ENCODE results near the gene RASAL1. TPM values are rescaled to one million over a fixed set of nuclear protein-coding genes. Genes with fewer than 3 reads are reported as not detected.

RASAL1 gene
- polyA plus RNA-seq, 1 of the 3 experiments (the other 2 are of a cell fraction), result not detected

DNA sequence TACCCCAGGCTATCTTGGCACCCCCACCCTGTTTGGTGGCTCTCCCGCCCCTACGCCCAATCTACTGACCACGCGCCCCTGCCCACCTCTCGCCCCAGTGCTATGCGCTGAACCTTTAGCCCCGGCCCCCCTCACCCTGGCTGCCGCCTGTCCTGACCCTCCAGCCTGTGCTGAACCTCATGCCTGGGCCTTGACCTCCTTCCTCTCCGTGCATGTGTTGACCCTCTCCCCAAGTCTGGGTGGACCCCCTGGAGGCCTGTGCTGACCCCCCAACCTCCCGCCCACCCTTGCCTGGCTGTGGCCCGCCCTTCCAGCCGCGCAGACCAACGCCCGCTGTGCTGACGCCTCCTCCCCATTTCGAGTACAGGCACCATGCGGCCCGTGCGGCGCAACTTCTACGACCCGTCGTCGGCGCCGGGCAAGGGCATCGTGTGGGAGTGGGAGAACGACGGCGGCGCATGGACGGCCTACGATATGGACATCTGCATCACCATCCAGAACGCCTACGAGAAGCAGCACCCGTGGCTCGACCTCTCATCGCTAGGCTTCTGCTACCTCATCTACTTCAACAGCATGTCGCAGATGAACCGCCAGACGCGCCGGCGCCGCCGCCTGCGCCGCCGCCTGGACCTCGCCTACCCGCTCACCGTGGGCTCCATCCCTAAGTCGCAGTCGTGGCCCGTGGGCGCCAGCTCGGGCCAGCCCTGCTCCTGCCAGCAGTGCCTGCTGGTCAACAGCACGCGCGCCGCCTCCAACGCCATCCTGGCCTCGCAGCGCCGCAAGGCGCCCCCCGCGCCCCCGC, 58.3 kb downstream of the RASAL1 start:
- H3K4me2 ChIP-seq, result no peak overlapping the region
- no peaks in the 10 kb centered on the region for H4K20me1 ChIP-seq (ENCODE audit: insufficient read depth)
- no peak overlapping the region for H2AFZ ChIP-seq (ENCODE audit: low read depth)
- 87% methylated on average over 70 of the region's 70 CpGs for WGBS (ENCODE audit: low lambda C conversion rate)
- H3F3A ChIP-seq (replicated peaks; ENCODE audit: insufficient read depth), result no peaks in the 10 kb centered on the region
- H3K9me3 ChIP-seq, result no peaks in the 10 kb centered on the region
- no peak overlapping the region for H3K27ac ChIP-seq (ENCODE audit: low read depth in 2 of 2, low read length in 1 of 2)
- no peaks in the 10 kb centered on the region for H3K27me3 ChIP-seq (ENCODE audit: insufficient read depth)
- H3K79me2 ChIP-seq (ENCODE audit: insufficient read depth), result no peaks in the 10 kb centered on the region
- TF ChIP-seq, protein P1, sequence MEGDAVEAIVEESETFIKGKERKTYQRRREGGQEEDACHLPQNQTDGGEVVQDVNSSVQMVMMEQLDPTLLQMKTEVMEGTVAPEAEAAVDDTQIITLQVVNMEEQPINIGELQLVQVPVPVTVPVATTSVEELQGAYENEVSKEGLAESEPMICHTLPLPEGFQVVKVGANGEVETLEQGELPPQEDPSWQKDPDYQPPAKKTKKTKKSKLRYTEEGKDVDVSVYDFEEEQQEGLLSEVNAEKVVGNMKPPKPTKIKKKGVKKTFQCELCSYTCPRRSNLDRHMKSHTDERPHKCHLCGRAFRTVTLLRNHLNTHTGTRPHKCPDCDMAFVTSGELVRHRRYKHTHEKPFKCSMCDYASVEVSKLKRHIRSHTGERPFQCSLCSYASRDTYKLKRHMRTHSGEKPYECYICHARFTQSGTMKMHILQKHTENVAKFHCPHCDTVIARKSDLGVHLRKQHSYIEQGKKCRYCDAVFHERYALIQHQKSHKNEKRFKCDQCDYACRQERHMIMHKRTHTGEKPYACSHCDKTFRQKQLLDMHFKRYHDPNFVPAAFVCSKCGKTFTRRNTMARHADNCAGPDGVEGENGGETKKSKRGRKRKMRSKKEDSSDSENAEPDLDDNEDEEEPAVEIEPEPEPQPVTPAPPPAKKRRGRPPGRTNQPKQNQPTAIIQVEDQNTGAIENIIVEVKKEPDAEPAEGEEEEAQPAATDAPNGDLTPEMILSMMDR (IDR thresholded peaks at IDR 0.05), result no peak
- TF ChIP-seq RCOR1 (IDR thresholded peaks at IDR 0.05; ENCODE audit: low read length), result no peak
- DNase-seq, result no peak
- ChIA-PET POLR2A (no interaction called here), CTCF (no interaction called here)
- H3K9me2 ChIP-seq, result no peaks in the 10 kb centered on the region
- no peak overlapping the region for H3K4me3 ChIP-seq (ENCODE audit: low read depth in 2 of 2, low read length in 1 of 2)
- no peaks in the 10 kb centered on the region for H3K36me3 ChIP-seq (replicated peaks in 1 of 2; ENCODE audit: control insufficient read depth in 1 of 2, insufficient read depth in 2 of 2, low read length in 1 of 2)
- no peak overlapping the region for H3K9ac ChIP-seq
- no peaks in the 10 kb centered on the region for H3K4me1 ChIP-seq (ENCODE audit: control insufficient read depth in 1 of 2, insufficient read depth in 2 of 2, low read depth in 1 of 2, low read length in 1 of 2)

DNA sequence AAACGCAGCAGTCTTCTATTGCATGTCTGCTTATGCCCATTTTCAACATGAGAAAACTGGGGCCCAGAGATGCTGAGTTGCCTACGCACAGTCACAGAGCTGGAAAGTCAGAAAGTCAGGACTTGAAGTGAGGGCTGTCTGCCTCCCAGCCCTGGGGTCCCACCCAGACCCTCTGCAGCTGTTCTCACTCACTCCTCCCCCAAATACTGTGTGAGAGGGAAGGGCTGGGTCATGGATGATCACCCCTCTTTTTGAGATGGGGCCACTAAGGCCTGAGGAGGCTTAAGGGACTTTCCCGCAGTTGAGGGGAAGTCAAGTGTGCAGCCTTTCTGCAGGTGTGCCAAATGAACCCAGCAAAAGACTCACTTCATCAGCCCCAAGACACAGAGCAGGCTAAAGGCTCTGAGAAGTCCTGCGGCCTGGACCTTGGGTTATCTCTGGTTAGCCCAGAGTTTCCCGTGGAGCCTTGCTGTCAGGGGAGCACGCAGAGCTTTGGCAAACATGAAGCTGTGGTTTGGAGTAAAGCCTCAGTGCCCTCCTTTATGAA, 60.4 kb downstream of the RASAL1 start:
- Histone ChIP-seq H3K4me1 (ENCODE audit: control insufficient read depth in 1 of 2, insufficient read depth in 2 of 2, low read depth in 1 of 2, low read length in 1 of 2) (no peaks in the 10 kb centered on the region; a peak in 1 of 4 replicates), H3K27me3 (ENCODE audit: insufficient read depth) (no peaks in the 10 kb centered on the region), H4K20me1 (ENCODE audit: insufficient read depth) (no peaks in the 10 kb centered on the region), H3K4me3 (ENCODE audit: low read depth in 2 of 2, low read length in 1 of 2) (no peak overlapping the region), H3K79me2 (ENCODE audit: insufficient read depth) (no peaks in the 10 kb centered on the region), H3K9me3 (no peaks in the 10 kb centered on the region), H3K9ac (no peak overlapping the region), H3F3A (replicated peaks; ENCODE audit: insufficient read depth) (no peaks in the 10 kb centered on the region), H3K4me2 (no peak overlapping the region), H3K9me2 (no peaks in the 10 kb centered on the region), H3K27ac (ENCODE audit: low read depth in 2 of 2, low read length in 1 of 2) (no peak overlapping the region), H3K36me3 (replicated peaks in 1 of 2; ENCODE audit: control insufficient read depth in 1 of 2, insufficient read depth in 2 of 2, low read length in 1 of 2) (no peaks in the 10 kb centered on the region), H2AFZ (ENCODE audit: low read depth) (no peak overlapping the region)
- POLR2A ChIA-PET, result no interaction called here
- no peak for DNase-seq
- CTCF ChIA-PET, result interaction anchor here (1.1 to 2.0 kb wide), 2 partner anchors 23 to 69 kb away, joined by 4 to 8 read pairs; no protein-coding TSS in a partner anchor
- TF ChIP-seq RCOR1 (IDR thresholded peaks at IDR 0.05; ENCODE audit: low read length), result no peak
- WGBS (ENCODE audit: low lambda C conversion rate), result 50% methylated on average over 6 of the region's 6 CpGs

DNA sequence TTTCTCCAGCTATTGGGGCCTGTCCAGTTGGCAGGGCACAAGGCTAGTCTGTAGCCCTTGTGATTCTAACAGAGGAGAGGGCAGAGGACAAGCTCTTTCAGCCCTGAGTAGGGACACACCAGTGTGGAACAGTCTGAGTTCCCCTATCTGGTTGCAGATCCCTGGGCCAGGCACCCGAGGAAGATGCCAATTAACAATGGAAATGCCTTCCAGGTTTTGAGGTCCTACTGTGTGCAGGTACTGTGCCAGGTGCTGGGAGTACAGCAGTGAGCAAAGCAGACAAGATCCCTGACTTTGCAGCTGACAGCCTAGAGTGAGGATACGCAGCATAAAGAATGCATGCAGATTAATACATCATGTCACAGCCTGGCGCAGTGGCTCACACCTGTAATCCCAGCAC, 62.0 kb downstream of the RASAL1 start:
- no peak for DNase-seq
- Histone ChIP-seq H3K27me3 (ENCODE audit: insufficient read depth) (no peaks in the 10 kb centered on the region), H3K9me2 (no peaks in the 10 kb centered on the region), H3F3A (replicated peaks; ENCODE audit: insufficient read depth) (no peaks in the 10 kb centered on the region), H4K20me1 (ENCODE audit: insufficient read depth) (no peaks in the 10 kb centered on the region), H3K36me3 (replicated peaks in 1 of 2; ENCODE audit: control insufficient read depth in 1 of 2, insufficient read depth in 2 of 2, low read length in 1 of 2) (no peaks in the 10 kb centered on the region), H3K27ac (ENCODE audit: low read depth in 2 of 2, low read length in 1 of 2) (no peak overlapping the region), H2AFZ (ENCODE audit: low read depth) (no peak overlapping the region), H3K79me2 (ENCODE audit: insufficient read depth) (no peaks in the 10 kb centered on the region), H3K9me3 (no peaks in the 10 kb centered on the region), H3K9ac (no peak overlapping the region), H3K4me1 (ENCODE audit: control insufficient read depth in 1 of 2, insufficient read depth in 2 of 2, low read depth in 1 of 2, low read length in 1 of 2) (no peaks in the 10 kb centered on the region; a peak in 1 of 4 replicates), H3K4me2 (no peak overlapping the region), H3K4me3 (ENCODE audit: low read depth in 2 of 2, low read length in 1 of 2) (no peak overlapping the region)
- POLR2A ChIA-PET, result no interaction called here
- CTCF ChIA-PET, result interaction anchor here (1.0 to 2.0 kb wide), 2 partner anchors 24 to 25 kb away, joined by 6 to 8 read pairs; no protein-coding TSS in a partner anchor
- 70% methylated on average over 3 of the region's 3 CpGs for WGBS (ENCODE audit: low lambda C conversion rate)
- TF ChIP-seq, protein P2, sequence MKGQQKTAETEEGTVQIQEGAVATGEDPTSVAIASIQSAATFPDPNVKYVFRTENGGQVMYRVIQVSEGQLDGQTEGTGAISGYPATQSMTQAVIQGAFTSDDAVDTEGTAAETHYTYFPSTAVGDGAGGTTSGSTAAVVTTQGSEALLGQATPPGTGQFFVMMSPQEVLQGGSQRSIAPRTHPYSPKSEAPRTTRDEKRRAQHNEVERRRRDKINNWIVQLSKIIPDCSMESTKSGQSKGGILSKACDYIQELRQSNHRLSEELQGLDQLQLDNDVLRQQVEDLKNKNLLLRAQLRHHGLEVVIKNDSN (IDR thresholded peaks at IDR 0.05; ENCODE audit: borderline replicate concordance, low read depth), result no peak
- TF ChIP-seq FOXM1 (IDR thresholded peaks at IDR 0.05; ENCODE audit: low read depth) (no peak), NFIC (IDR thresholded peaks at IDR 0.05; ENCODE audit: borderline replicate concordance) (no peak), FOSL2 (IDR thresholded peaks at IDR 0.05; ENCODE audit: borderline replicate concordance, low read depth) (no peak), JUND (IDR thresholded peaks at IDR 0.05) (no peak), NRF1 (IDR thresholded peaks at IDR 0.05; ENCODE audit: low read depth, low read length) (no peak), POLR2AphosphoS5 (IDR thresholded peaks at IDR 0.05; ENCODE audit: low read depth, low read length) (no peak), RAD21 (IDR thresholded peaks at IDR 0.05; ENCODE audit: low read length) (no peak)
- TF ChIP-seq, protein P1 (IDR thresholded peaks at IDR 0.05), result no peak
- TF ChIP-seq, protein P3, sequence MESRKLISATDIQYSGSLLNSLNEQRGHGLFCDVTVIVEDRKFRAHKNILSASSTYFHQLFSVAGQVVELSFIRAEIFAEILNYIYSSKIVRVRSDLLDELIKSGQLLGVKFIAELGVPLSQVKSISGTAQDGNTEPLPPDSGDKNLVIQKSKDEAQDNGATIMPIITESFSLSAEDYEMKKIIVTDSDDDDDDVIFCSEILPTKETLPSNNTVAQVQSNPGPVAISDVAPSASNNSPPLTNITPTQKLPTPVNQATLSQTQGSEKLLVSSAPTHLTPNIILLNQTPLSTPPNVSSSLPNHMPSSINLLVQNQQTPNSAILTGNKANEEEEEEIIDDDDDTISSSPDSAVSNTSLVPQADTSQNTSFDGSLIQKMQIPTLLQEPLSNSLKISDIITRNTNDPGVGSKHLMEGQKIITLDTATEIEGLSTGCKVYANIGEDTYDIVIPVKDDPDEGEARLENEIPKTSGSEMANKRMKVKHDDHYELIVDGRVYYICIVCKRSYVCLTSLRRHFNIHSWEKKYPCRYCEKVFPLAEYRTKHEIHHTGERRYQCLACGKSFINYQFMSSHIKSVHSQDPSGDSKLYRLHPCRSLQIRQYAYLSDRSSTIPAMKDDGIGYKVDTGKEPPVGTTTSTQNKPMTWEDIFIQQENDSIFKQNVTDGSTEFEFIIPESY (IDR thresholded peaks at IDR 0.05; ENCODE audit: borderline replicate concordance, low read depth), result no peak
